AG04450 (cell line): ENCODE measurements around the gene CYS1. TPM values are rescaled to one million over a fixed set of nuclear protein-coding genes. Genes with fewer than 3 reads are reported as not detected.

ENCODE experiments used
- CTCF ChIA-PET: fragments of 300-600, 350-600 bp; formaldehyde crosslinking; extraction: SDS; loops from one replicate; lab custom pipeline; 2022; ENCODE audit warnings: antibody characterized with exemption, inconsistent platforms; lab: Charles Lee
- POLR2A ChIA-PET: fragments of 350-600 bp; formaldehyde crosslinking; extraction: SDS; loops from one replicate; lab custom pipeline; 2021; ENCODE audit warnings: antibody characterized with exemption, inconsistent platforms; lab: Yijun Ruan, JAX
- DNase-seq: peaks from one replicate; pipeline ENCODE4 v3.0.0-alpha.2; 2011; ENCODE audit warnings: low read depth, low spot score
- H3K27ac ChIP-seq: one replicate; pipeline ENCODE4 v1.5.1; 2012; ENCODE audit warnings: low read depth, low read length, control low read depth
- H3K27me3 ChIP-seq: one replicate; pipeline ENCODE4 v1.6.0; 2012; ENCODE audit warnings: low read length; ENCODE audit not compliant: control insufficient read depth, insufficient read depth
- H3K4me3 ChIP-seq: 2 replicates; pipeline ENCODE4 v1.5.1; 2011; ENCODE audit warnings: mild to moderate bottlenecking, low read depth, low read length, control low read depth
- H3K9me3 ChIP-seq: 2 replicates; pipeline ENCODE4 v1.5.1; 2012; ENCODE audit warnings: low read length; ENCODE audit not compliant: control insufficient read depth, insufficient read depth
- CTCF ChIP-seq: IDR thresholded peaks from 2 replicates; pipeline ENCODE4 v1.5.1; 2011; ENCODE audit warnings: low read depth, low read length, control low read depth, inconsistent platforms
- polyA plus RNA-seq: library from polyadenylated mRNA; depleted of rRNA; stranded (reverse); fragments of >200 nt; gene quantifications from 2 replicates; pipeline ENCODE4 v1.2.3, GENCODE V29; 2011

CYS1 gene
- polyA plus RNA-seq, 1 experiment = 0.12 TPM

- Histone ChIP-seq H3K9me3 (no peaks in the 10 kb centered on the region; the same call in 1 of the 2 replicates), H3K27me3 (no peaks in the 10 kb centered on the region), H3K4me3 (no peak overlapping the region), H3K27ac (no peak overlapping the region)
- CTCF ChIA-PET = interaction anchor here (1.1 to 6.6 kb wide), 4 partner anchors 69 to 382 kb away, joined by 5 to 63 read pairs (median 12); no protein-coding TSS in a partner anchor
- POLR2A ChIA-PET = no interaction called here
- no peak for TF ChIP-seq CTCF
- DNase-seq = no peak
These were observed 26.9 kb downstream of the CYS1 start for GRCh38 chr2:10053351-10053750.

- Histone ChIP-seq H3K9me3 (no peaks in the 10 kb centered on the region), H3K27me3 (no peaks in the 10 kb centered on the region), H3K4me3 (no peak overlapping the region), H3K27ac (no peak overlapping the region)
- ChIA-PET POLR2A (no interaction called here), CTCF (interaction anchor here (0.7 to 6.6 kb wide), 8 partner anchors 68 to 926 kb away, joined by 3 to 63 read pairs (median 4); no protein-coding TSS in a partner anchor)
- no peak for TF ChIP-seq CTCF
- DNase-seq = no peak
These were observed 28.0 kb downstream of the CYS1 start for GRCh38 chr2:10052216-10052615.

- ChIA-PET CTCF (interaction anchor here (0.6 to 6.6 kb wide), 23 partner anchors 9 to 386 kb away, joined by 3 to 118 read pairs (median 4); no protein-coding TSS in a partner anchor), POLR2A (interaction anchor here (0.6 to 1.8 kb wide), 3 partner anchors 9 to 354 kb away, joined by 4 to 6 read pairs (median 5); partner anchors contain the start of gene TAF1B)
- H3K4me3 ChIP-seq = no peak overlapping the region
- peak; percentile 64 for TF ChIP-seq CTCF
- H3K27me3 ChIP-seq = no peaks in the 10 kb centered on the region
- H3K27ac ChIP-seq = no peak overlapping the region
- no peak for DNase-seq
- peaks cover 7% of the 10 kb centered on the region; the same call in 1 of the 2 replicates for H3K9me3 ChIP-seq
These were observed 31.6 kb downstream of the CYS1 start for GRCh38 chr2:10048501-10049171.

- no peak for TF ChIP-seq CTCF
- H3K4me3 ChIP-seq = no peak overlapping the region
- H3K27me3 ChIP-seq = no peaks in the 10 kb centered on the region
- H3K27ac ChIP-seq = no peak overlapping the region
- ChIA-PET CTCF (interaction anchor here (0.6 to 6.6 kb wide), 20 partner anchors 9 to 331 kb away, joined by 3 to 118 read pairs (median 4); no protein-coding TSS in a partner anchor), POLR2A (interaction anchor here (0.6 to 1.8 kb wide), 3 partner anchors 9 to 246 kb away, joined by 3 to 6 read pairs (median 5); partner anchors contain the start of gene TAF1B)
- H3K9me3 ChIP-seq = peaks cover 7% of the 10 kb centered on the region; the same call in 1 of the 2 replicates
- no peak for DNase-seq
These were observed 32.4 kb downstream of the CYS1 start for GRCh38 chr2:10047616-10048500.
